Renal cortical epithelial cell (primary cell): Measurements from ENCODE around the gene IER3. TPM values are rescaled to one million over a fixed set of nuclear protein-coding genes. Genes with fewer than 3 reads are reported as not detected.

Experiments used
- DNase-seq: peaks from one replicate; pipeline ENCODE4 v3.0.0-alpha.2; 2011; ENCODE audit warnings: low read depth
- total RNA-seq: library from RNA; depleted of rRNA; stranded (reverse); fragments of >200 nt; gene quantifications from 2 replicates; pipeline ENCODE4 v1.2.3, GENCODE V29; 2014

The IER3 gene, protein sequence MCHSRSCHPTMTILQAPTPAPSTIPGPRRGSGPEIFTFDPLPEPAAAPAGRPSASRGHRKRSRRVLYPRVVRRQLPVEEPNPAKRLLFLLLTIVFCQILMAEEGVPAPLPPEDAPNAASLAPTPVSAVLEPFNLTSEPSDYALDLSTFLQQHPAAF
- total RNA-seq, result 56.6 and 249 TPM in 2 replicates

GRCh38 chr6:30744054-30744805, at the start of gene IER3:
IER3 (minus strand) TSS chr6:30744547; CDS start chr6:30744518, 29 bp downstream.
- DNase-seq, result peak; percentile 91

- no peak for DNase-seq
These were observed 49.3 kb upstream of the IER3 start for GRCh38 chr6:30793521-30794194.

GRCh38 chr6:30792786-30793185, 48.4 kb upstream of the IER3 start:
- DNase-seq, result no peak

GRCh38 chr6:30790724-30791383, 46.5 kb upstream of the IER3 start:
- peak; percentile 40 for DNase-seq

- DNase-seq, result no peak
These were observed 45.3 kb upstream of the IER3 start for GRCh38 chr6:30789606-30790005.

DNA sequence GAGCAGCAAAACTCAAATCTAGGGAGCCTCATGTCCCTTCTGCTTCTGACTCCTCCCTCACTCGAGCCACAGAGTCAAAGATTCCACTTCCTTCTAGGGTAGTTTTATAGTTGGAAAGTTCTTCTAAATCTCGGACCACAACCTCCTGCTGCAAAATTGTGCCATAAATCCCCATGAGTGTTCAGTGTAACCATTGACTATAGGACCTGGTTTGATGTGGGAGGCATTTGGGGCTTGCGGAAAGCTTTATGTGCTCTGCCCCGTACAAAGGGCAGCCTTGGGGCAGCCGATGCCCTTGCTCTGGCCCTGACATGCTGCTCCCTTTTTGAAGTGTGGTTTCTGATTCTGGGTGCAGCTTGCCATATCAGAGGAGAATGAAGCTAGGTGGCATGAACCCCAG, 43.6 kb upstream of the IER3 start:
- DNase-seq, result peak; percentile 91

DNA sequence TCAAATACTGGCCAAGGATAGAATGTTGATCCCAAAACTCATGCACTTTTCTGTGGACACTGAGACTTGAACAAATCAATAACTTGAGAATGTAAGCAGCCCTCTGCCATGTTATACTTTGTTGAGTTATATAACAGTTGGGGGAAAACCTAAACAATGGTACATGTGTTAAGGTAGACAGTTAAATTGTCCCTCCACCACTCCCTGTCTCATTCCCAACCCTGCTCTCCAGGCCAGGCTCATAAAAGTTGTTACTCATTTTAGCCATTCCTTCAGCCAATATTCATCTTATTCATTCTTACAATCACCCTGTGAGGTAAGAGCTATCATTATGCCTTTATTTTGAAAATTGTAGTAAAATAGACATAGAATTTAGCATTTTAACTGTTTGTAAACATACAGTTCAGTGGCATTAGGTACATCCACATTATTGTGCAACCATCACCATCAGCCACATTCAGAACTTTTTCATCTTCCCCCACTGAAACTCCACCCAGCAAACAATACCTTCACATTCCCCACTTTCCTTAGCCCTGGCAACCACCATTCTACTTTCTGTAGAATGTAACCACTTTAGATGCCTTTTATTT, 38.2 kb upstream of the IER3 start:
- peak; percentile 65 for DNase-seq

- DNase-seq, result peak; percentile 98
These were observed 37.5 kb upstream of the IER3 start for GRCh38 chr6:30781743-30782424.

GRCh38 chr6:30781395-30781742, 37.0 kb upstream of the IER3 start:
- DNase-seq, result no peak

- DNase-seq, result no peak
These were observed 36.2 kb upstream of the IER3 start for GRCh38 chr6:30780642-30780920.

GRCh38 chr6:30779850-30780641, 35.7 kb upstream of the IER3 start:
- DNase-seq, result no peak

- DNase-seq, result no peak
These were observed 33.8 kb upstream of the IER3 start for GRCh38 chr6:30778001-30778635.

DNA sequence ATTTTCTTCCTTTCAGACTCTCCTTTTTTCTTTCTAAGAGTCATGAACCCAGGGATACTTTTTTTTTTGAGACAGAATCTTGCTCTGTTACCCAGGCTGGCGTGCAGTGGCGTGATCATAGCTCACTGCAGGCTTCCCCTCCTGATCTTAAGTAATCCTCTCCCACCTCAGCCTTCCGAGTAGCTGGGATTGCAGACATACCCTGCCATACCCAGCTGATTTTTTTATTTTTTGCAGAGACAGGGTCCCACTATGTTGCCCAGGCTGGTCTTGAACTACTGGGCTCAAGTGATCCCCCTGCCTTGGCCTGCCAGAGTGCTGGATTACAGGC, 32.8 kb upstream of the IER3 start:
- DNase-seq, result no peak

DNA sequence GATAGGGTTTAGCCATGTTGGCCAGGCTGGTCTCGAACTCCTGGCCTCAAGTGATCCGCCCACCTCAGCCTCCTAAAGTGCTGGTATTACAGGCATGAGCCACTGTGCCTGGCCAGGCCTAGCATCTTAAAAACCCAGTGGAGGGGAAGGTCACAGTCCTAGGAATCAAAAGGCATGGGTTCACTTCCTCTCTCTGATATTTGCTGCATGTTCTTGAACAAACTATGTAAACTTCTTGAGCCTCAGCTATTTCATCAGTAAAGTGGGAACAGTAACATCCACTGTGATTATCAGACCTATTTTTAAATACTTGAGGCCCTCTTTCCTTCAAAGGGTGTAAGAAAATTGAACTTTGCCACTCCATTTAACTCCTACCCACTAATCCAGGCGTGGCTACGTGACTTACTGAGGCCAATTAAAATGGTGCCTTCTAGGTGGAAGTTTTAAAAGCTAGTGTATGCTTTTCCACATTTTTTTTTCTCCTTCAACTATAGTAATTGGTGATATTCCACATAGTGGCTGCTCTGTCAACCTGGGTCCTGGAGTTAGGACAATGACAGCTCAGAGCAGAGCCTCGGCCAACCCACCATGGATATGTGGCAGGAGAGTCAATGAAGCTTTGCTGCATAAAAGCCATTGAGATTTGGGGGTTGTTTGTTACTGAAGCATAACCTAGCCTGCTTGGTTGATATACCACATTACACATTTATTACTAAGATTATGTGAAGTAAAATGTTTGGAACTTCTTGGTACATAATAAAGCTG, 32.2 kb upstream of the IER3 start:
- DNase-seq, result no peak

DNA sequence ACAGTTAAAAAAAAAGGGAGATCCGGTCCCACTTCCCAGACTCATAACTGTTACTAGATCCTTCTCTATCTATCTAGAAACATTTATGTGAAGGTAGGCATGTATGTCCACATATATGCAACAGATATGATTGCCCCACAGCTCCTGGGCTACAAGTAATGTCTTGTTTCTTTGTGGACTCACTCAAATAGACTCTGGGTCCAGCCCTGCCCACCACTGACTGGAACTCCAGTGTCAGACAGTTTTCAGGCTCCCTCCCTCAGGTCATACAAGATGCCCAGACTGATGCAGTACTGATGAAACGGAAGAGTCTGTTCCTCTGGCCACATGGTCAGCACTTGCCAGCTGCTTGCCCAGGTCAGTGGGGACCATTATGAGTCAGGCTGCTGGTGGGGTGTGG, 30.8 kb upstream of the IER3 start:
- DNase-seq, result no peak

GRCh38 chr6:30774701-30775100, 30.4 kb upstream of the IER3 start:
- DNase-seq, result no peak

- no peak for DNase-seq
These were observed 26.2 kb upstream of the IER3 start for GRCh38 chr6:30770592-30770991.

DNA sequence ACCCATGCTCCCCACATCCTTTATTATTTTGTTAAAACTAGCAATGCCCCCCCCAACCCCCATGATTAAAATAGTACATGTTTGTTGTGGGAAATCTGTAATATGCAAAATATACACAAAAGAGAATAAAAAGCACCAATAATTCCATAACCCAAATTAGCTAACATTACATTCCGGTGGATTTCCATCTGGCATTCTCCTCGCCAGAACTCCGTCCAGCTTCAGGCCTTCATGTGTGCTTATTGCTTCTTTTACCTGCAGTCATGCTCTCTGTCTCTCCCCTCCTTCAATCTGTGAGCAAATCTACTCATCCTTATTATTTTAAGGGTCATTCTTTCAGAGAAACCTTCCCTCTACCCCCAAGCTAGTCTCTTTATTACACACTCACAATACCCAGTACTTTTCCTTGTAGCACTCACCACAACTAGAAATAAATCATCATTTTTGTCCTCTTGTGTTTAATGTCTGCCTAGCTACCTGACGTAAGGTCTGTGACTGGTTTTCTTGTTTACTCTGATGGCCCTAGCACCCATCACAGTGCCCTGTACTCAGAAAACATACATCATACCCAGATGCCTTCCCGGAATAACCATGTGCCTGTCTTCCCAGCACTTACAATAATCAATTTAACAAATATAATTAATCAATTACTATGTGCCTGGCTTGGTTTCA, 25.6 kb upstream of the IER3 start:
- peak; percentile 70 for DNase-seq

DNA sequence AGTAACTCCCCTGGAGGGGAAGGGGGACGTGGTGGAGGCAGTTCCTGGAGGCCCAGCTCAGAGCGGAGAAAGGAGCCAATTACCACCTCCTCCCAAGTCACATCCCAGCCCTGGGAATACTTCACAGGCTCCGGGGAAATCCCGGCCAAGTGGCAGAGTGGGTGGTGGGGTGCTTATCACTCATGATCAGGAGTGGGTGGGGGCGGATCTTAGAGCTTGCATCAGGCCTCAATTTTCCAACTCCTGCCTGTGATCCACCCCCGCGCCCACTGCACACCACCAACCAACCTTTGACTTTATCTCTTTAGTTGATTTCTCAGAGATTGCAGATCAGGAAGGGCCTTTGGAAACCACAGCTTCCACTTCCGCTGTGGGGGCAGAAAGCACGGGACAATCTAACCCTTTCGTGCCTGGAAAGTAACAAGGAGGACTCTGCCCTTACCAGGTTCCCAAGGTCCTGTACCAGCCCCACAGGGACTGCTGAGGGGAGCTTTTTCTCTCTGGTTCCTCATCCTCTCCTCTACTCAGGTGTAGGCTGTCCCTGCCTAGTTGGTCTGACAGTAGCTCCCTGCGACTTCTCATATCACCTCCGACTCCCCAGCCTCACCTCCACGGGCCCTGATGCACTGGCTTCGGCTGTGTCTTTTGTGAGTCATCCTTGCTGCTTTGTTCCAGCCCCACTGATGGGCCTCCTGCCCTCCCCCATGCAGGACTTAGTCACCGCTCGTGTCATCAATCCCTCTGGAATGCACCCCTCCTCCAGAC, 24.9 kb upstream of the IER3 start:
- peak; percentile 95 for DNase-seq
